Measurements from ENCODE around the gene NOS1AP. TPM values are rescaled to one million over a fixed set of nuclear protein-coding genes. Genes with fewer than 3 reads are reported as not detected.

The NOS1AP gene
- total RNA-seq, 2 experiments from 2014 or later, result not detected

GRCh38 chr1:162369571-162369970 lies 300.1 kb downstream of the NOS1AP start:
- BruUV-seq (replicated peaks), result no TSS peak
- DNase-seq (ENCODE audit: low spot score), result no peak
- POLR2A ChIA-PET, result no interaction called here
- Histone ChIP-seq H2AFZ (ENCODE audit: low read length) (no peak overlapping the region), H3K4me1 (ENCODE audit: insufficient read depth, low read length, poor library complexity, severe bottlenecking) (no peaks in the 10 kb centered on the region), H3K36me3 (ENCODE audit: insufficient read depth, low read length) (no peaks in the 10 kb centered on the region), H3K79me2 (ENCODE audit: insufficient read depth, low read depth, low read length) (no peaks in the 10 kb centered on the region), H3K9me3 (ENCODE audit: low read length) (no peaks in the 10 kb centered on the region), H4K20me1 (ENCODE audit: insufficient read depth, low read length) (no peaks in the 10 kb centered on the region), H3K4me2 (ENCODE audit: low read length) (no peak overlapping the region), H3K4me3 (ENCODE audit: low read depth, low read length, poor library complexity, severe bottlenecking) (no peak overlapping the region), H3K27ac (ENCODE audit: low read depth, low read length, poor library complexity, severe bottlenecking) (no peak overlapping the region), H3K9me2 (ENCODE audit: insufficient read depth, low read length) (no peaks in the 10 kb centered on the region)
- TF ChIP-seq EZH2phosphoT487 (IDR thresholded peaks at IDR 0.05; ENCODE audit: borderline replicate concordance, low read depth, low read length) (no peak), CTCF (conservative IDR thresholded peaks at IDR 0.05; ENCODE audit: low read length) (no peak)
- intact Hi-C loops (cut with micrococcal nuclease; ENCODE audit: unreplicated experiment), result no loop called here
- CTCF ChIA-PET (ENCODE audit: unreplicated experiment), result no interaction called here

- BruUV-seq (replicated peaks), result no TSS peak
- no peak overlapping the region for H2AFZ ChIP-seq (ENCODE audit: low read length)
- no peak overlapping the region for H3K4me3 ChIP-seq (ENCODE audit: low read depth, low read length, poor library complexity, severe bottlenecking)
- no peak for TF ChIP-seq CTCF (conservative IDR thresholded peaks at IDR 0.05; ENCODE audit: low read length)
- no peak for TF ChIP-seq EZH2phosphoT487 (IDR thresholded peaks at IDR 0.05; ENCODE audit: borderline replicate concordance, low read depth, low read length)
- H3K79me2 ChIP-seq (ENCODE audit: insufficient read depth, low read depth, low read length), result no peaks in the 10 kb centered on the region
- H3K9me3 ChIP-seq (ENCODE audit: low read length), result no peaks in the 10 kb centered on the region
- intact Hi-C loops (cut with micrococcal nuclease; ENCODE audit: unreplicated experiment), result no loop called here
- POLR2A ChIA-PET, result interaction anchor here (0.6 kb wide), 1 partner anchor 253 kb away, joined by 4 read pairs; no protein-coding TSS in a partner anchor
- no peaks in the 10 kb centered on the region for H3K36me3 ChIP-seq (ENCODE audit: insufficient read depth, low read length)
- DNase-seq (ENCODE audit: low spot score), result no peak
- no peaks in the 10 kb centered on the region for H4K20me1 ChIP-seq (ENCODE audit: insufficient read depth, low read length)
- no peak overlapping the region for H3K4me2 ChIP-seq (ENCODE audit: low read length)
- CTCF ChIA-PET (ENCODE audit: unreplicated experiment), result no interaction called here
- H3K27ac ChIP-seq (ENCODE audit: low read depth, low read length, poor library complexity, severe bottlenecking), result no peak overlapping the region
- no peaks in the 10 kb centered on the region for H3K9me2 ChIP-seq (ENCODE audit: insufficient read depth, low read length)
- H3K4me1 ChIP-seq (ENCODE audit: insufficient read depth, low read length, poor library complexity, severe bottlenecking), result no peaks in the 10 kb centered on the region
These were observed 300.7 kb downstream of the NOS1AP start for GRCh38 chr1:162370161-162370560.

GRCh38 chr1:162370721-162371120 lies 301.2 kb downstream of the NOS1AP start:
- H3K79me2 ChIP-seq (ENCODE audit: insufficient read depth, low read depth, low read length), result no peaks in the 10 kb centered on the region
- no peaks in the 10 kb centered on the region for H3K9me2 ChIP-seq (ENCODE audit: insufficient read depth, low read length)
- DNase-seq (ENCODE audit: low spot score), result no peak
- CTCF ChIA-PET (ENCODE audit: unreplicated experiment), result no interaction called here
- no peaks in the 10 kb centered on the region for H3K9me3 ChIP-seq (ENCODE audit: low read length)
- no peaks in the 10 kb centered on the region for H3K36me3 ChIP-seq (ENCODE audit: insufficient read depth, low read length)
- BruUV-seq (replicated peaks), result no TSS peak
- no peaks in the 10 kb centered on the region for H3K4me1 ChIP-seq (ENCODE audit: insufficient read depth, low read length, poor library complexity, severe bottlenecking)
- no peaks in the 10 kb centered on the region for H4K20me1 ChIP-seq (ENCODE audit: insufficient read depth, low read length)
- no peak overlapping the region for H3K4me2 ChIP-seq (ENCODE audit: low read length)
- intact Hi-C loops (cut with micrococcal nuclease; ENCODE audit: unreplicated experiment), result no loop called here
- TF ChIP-seq CTCF (conservative IDR thresholded peaks at IDR 0.05; ENCODE audit: low read length) (no peak), EZH2phosphoT487 (IDR thresholded peaks at IDR 0.05; ENCODE audit: borderline replicate concordance, low read depth, low read length) (no peak)
- POLR2A ChIA-PET, result interaction anchor here (0.6 kb wide), 1 partner anchor 197 kb away, joined by 4 read pairs; no protein-coding TSS in a partner anchor
- no peak overlapping the region for H3K27ac ChIP-seq (ENCODE audit: low read depth, low read length, poor library complexity, severe bottlenecking)
- H2AFZ ChIP-seq (ENCODE audit: low read length), result no peak overlapping the region
- H3K4me3 ChIP-seq (ENCODE audit: low read depth, low read length, poor library complexity, severe bottlenecking), result no peak overlapping the region

Data from OCI-LY7 (cell line).